Erythroblast (primary cell): Measurements from ENCODE around the gene PRLR.

Experiments
- GATA1 ChIP-seq: IDR thresholded peaks from 2 replicates; pipeline ENCODE4 v1.6.1; 2011; ENCODE audit warnings: low read depth, mild to moderate bottlenecking, control low read depth, low read length, moderate library complexity
- POLR2A ChIP-seq: IDR thresholded peaks from 2 replicates; pipeline ENCODE4 v1.6.1; 2011; ENCODE audit warnings: mild to moderate bottlenecking, low read length

DNA sequence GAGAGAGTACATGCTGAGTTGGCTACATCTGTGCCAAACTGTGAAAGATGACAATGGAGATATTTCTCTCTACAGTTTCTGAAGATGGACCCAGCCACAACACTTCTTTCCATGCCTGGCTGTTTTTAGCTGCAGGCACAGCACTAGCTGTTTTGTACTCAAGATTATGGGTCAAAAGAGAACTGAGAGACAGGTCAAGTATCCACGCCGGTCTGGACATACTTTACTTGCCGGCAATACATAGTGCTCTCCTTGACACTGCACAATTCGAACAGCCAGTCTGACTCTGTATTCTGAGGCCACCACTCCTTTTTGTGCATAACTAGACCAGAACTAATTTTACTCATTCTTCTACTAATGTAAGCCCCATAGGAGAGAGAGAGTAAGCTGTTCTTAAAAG lies 2.6 kb downstream of the PRLR start:
- TF ChIP-seq POLR2A (no peak), GATA1 (no peak)
